Astrocyte of the hippocampus (primary cell): ENCODE data around the gene SRMS.

ENCODE experiments used
- DNase-seq: peaks from one replicate; pipeline ENCODE4 v3.0.0; 2011; ENCODE audit warnings: low read depth, low spot score

SRMS gene

DNA sequence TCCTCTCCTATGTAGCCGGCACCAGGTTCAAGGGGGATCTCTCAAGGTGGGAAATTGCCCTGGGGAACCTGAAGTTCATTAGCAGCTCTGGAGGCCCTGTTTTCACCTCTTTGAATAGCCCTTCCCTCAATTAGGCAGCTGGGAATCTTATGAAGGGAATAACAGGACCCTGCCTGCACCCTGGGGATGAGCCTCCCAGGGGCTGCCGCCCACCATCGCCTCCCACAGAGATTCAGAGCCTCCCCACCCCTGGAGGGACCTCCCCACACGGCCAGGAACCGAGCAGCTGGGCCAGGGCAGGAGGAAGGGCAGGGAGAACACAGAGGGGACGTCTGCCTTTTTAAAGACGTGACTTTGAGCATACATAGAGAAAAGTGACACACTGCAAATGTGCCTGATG is 44.0 kb downstream of the SRMS start:
- DNase-seq = no peak

DNA sequence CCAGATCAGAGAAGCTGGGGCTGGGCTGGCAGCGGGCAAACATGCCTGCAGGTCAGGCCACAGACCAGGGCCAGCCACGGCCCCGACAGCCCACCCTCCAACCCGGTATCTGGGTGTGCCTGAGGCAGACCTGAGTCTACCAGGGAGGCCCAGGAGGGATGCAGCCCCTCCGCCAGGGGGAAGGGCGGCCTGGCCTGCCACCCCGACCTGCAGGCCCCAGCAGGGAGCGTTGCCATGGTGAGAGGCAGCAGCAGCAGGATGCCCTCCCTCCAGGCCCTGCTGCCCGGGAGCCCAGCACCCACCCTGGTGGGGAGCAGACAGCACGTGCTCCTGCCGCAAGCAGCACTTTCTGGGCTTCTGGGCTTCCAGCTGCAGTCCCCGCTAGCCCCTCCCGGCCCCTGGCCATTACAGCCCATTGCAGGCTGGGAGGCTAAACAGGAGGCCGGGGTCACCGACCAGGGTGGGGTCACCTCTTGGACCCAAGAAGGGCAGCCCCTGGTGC is 44.8 kb downstream of the SRMS start:
- no peak for DNase-seq

DNA sequence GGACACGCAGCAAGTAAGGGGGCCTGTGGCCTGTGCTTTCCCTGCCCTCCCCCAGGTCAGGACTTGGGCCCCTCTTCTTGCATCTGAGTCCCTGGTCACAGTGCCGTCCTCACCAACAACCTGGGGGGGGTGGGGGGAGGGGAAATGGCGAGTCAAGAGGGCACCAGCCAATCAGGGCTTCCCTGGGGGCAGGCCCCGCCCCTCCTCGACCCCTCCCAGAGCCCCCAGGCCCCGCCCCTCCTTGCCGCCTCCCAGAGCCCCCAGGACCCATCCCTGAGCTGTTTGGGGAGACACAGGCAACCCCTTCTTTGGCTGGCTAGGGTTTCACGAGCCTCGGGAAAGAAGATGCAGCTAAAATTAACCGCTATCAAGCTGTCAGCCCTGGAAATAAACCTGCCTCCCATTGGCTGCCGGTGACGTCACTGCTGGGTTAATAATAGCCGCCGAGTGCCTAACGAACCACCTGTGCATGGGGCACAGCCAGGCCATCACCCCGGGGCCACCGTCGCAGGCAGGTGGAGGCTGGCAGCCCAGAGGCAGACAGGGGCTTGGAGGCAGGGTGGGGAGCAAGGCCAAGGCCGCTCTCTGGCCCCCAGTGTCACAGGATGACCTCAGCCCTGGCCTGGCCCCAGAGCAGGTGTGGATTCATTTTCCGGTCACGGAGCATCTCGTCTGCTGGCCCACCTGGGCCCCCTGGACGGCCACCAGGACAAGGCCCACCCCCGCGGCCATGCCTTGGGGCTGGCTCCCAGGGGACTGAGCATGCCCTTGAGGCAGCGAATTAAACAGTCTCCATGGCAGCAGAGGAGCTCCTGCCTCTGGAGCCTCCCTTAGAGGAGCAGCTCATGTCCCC is 45.5 kb downstream of the SRMS start:
- DNase-seq = no peak

DNA sequence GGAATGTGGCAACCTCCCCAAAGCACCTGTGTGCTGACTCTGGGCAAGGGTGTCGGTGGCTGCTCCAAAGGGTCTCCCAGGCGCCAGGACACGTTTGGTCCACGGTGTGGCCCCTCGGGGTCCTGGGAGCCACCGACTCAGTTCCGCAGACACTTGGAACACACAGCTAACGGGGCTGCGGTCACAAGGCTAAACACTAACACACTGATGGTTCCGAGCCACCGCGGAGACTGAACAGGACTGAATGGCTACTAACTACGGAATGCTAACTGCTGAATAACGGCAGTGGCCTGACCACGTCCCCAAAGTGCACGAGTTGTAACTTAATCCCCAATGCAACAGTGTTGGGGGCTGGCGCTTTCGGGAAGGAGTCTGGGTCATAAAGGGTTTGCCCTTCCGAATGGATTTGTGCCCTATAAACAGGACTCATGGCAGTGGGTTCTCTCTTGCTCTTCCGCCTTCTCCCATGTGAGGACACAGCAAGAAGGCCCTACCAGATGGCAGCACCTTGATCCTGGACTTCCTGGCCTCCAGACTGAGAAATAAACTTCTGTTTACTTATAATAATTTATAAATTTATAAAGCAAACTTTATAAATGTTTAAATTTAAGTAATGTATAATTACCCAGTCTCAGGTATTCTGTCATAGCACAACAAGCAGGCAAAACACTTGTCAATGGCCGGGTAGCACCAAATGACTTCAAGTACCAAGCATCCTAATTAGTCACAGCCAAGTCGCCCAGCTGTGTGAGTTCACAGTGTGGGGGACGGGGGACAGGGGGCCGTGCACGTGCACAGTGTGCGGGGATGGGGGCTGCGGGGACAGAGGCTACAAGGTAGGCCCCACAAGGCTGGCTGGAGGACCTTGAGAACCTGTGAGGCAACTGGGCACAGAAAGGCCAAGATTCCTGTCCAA is 46.4 kb downstream of the SRMS start:
- no peak for DNase-seq

DNA sequence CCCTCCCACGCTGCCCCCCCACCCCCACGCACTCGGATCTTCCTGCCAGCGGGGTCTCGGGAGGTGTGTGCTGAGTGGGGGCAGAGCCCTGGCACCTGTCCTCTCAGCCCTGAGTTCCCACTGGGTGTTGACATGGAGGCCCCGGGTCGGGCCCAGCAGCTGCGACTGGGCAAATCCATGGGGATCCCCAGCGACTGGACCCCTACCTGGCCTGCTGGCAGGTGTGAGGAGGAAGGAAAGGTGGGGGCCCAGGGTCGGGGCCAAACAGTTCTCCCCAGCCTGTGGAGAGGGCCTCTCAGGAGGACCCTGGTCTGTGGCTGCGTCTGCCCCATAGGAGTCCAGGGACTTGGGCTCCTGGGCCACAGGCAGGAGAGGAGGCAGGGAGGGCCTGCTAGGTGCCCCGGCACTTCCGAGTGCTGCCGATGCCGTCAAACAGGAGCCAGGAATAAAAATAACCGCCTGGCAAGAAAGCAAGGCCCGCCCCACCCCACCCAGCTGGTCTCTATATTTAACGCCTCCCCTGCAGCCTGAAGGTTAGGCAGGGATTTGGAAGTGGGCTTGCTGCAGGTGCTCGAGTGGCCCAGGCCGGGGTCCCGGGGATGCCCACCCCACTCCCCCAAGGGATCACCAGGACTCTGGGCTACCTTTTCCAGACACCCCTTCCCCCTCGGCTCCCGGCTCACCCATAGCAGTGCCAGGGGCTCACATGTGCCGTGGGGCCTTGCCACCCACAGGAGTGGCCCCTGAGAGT is 47.2 kb downstream of the SRMS start:
- no peak for DNase-seq

DNA sequence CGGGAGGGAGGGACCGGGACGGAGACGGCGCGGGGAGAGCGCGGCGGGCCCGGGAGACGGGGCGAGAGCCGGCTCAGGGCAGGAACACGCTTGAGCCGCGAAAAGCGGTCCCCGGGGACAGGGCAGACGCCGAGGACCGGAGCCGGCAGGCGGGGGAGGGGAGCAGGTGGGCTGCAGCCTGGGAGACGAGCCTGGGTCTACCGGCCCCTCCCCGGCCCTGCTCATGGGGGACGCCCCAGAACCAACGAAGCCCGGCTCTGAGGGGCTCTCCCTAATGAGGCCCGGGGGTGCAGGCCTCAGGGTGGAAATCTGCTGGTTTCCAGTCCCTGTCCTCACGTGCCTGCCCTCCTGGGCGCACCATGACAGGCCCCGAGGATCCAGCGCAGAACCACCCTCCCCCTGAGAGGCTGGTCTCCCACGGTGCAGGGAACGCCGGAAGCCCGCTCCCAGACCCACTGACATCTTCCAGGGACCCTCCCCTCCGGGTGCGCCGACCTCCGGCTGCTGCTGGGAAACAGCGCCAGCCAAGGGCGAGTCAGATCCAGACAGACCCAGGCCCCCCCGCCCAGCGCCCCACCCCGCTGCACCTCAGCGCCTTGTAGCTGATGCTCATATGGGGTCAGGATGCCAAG is 48.1 kb downstream of the SRMS start:
- no peak for DNase-seq

DNA sequence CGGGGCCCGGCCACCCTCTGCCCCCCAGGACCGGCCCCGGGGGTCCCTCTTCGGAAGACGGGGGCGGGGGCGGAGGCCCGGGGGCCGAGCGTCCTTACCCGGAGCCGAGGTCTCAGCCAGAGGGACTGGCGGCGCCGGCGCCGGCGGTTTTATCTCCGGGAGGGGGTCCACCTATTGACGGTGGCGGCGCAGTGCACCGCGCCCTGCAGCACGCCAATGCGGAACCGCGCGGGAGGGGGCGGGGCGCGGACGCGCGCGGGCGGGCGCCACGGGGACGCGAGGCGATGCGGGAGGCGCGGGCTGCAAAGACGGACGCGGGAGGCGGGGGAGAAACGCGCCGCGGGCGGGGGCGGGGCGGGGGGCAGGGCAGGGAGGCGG is 48.6 kb downstream of the SRMS start, which contains the start of gene EEF1A2:
Gene EEF1A2, minus strand, starts transcription at position 124 of the 378 bp plus-strand sequence. CDS start 1,320 bp downstream, outside the sequence.
- DNase-seq = peak; percentile 41

DNA sequence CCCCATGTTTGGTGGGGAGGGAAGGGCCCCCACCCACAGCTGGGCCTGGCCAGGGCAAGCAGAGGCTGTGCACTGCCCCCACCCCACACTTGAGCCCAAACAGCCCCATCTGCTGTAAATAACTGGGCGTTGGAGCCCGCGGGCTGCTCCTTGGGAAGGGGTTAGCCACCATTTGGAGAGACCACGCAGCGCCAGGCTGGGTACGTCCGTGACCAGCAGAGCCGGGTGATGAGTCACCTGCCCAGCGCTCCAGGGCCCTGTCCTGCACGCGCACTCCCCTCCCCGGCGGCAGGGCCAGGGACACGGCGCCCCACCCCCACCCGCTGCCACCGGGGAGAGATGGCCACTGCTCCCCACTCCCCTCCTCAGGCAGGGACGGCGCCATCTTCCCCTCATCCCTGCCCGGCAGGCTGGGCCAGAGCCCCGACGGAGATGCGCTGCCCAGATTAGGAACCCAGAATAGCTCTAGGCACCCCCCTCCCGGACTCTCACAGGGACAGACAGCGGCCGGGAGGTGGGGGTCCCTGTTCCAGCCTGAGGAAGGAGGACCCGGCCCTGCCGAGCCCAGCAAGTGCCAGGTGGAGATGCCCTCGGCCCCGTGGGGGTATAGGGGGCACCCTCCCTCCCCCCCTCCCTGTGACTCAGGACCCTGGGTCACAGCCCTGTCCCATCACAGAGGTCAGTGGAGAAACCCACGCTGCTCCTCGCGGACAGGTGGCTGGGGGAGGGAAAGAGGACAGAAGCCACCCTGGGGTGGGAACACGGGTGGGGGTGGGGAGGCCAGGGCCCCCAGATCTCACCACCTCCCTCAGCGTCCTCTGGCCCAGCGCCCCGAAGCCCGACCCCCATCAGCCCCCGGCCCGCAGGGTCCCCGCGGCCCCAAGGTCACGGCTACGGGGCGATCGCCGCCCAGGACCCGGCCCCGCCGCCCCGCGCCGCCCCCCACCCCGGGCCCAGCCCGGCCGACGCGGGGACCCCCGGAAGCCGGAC is 49.3 kb downstream of the SRMS start:
- DNase-seq = peak; percentile 67

DNA sequence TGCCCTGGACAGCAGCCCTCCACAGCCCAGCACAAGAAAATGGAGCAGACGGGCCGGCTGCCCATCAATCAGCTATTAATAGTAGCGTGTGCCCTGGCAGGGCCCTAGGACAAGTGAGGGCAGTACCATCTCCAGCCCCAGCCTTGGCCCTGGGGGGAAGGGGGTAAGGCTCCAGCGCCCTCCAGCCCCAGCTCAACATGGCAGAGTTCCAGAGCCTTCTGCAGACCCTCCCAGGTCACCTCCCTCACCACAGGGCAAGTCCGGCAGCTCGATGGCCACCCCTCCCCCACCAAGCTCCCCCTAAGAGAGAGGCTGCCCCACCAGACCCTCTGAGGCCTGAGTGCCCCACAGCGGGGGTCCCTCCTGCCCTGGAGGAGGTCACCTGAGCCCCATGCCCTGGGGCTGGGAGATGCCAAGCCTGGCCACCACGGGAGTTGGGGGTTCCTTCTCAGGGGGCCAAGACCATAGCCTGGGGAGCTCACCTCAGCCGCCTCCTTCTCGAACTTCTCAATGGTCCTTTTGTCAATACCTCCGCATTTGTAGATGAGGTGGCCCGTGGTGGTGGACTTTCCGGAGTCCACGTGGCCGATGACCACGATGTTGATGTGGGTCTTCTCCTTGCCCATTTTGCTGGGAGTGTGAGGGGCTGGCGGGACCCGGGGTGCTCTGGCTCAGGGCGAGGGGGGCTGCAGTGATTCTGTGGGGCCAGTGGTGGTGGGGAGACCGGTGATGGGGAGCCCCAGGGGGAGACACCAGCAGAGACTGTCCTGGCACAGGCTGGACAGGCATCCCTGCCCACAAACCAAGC is 50.2 kb downstream of the SRMS start:
- DNase-seq = no peak

DNA sequence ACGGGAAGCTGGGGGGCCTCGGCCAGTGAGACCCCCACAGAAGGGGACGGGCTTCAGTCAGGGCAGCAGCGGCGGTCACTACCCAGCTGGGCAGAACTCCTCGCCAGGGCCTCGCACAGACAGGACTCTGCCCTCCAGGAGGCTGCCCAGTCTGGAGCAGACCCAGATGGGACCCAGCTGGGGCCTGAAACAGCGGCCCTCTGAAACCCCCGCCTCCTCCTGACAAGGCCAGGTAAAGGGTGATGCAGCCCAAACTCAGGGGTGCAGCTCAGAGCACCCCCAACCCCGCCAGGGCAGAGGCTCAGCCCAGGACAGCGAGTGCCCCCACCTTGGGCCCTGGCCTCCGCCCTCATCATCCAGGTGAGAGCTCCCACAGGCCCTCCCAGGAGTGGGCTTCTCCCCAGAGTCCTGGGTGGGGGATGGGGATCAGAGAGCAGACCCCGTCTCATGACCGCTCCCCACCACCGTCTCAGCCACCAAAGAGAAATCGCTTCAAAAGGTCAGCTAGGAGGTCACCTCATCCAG is 50.9 kb downstream of the SRMS start:
- no peak for DNase-seq

DNA sequence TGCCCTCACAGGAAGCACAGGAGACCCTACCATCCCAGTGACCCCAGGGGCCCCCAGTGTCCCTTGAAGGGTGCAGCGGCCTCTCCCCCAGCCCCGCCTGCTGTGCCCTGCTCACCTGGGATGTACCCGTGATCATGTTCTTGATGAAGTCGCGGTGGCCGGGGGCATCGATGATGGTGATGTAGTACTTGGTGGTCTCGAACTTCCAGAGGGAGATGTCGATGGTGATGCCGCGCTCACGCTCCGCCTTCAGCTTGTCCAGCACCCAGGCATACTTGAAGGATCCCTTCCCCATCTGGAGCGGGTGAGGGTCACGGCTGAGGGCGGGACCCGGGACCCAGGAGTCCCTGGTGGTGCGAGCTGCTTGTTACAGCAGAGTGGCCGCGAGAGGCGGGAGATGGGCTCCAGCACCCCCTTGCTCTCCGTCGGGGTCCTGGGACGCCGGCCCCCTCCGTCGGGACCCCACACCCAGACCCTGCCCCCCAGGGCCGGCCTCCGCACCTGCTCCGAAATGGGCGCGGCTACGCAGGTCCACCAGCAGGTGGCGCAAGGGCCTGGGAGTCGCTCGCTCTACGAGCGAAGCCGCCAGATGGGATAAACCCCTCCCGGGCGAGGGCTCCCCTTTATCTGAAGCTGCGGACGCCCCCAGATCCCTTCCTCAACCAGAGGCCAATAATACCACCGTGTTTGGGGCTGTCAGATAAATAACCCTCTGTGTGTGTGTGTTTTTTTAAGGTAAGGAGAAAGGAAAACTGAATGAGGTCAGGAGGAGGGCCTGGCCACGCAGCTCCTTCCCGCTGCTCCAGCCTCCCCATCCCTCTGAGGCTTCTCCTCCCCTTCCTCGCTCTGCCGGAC is 51.6 kb downstream of the SRMS start:
- DNase-seq = peak; percentile 71

DNA sequence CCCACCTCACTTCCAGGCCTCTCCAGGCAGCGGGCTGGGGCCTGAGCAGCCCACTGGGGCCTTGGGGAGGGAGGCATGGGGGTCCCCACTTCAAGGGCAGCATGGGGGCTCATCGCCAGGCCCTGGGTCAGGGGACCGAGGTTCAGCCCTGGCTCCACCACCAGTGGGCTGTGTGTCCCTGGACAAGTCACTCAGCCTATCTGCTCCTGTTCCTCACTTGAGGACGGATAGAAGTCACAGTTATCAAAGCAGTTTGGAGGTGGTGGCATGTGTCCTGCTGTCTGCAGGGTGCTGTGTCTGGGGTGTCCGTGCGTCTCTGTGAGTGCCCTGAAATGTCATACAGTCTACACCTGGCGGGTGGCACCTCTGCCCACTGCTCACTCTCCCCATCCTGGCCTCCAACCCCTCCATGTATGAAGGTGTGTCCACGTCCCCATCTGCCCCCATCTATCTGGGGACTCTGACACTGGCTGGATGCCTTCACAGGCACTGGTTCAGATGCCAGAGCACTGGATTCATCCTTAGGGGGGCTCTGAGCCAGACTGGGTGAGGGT is 52.3 kb downstream of the SRMS start:
- DNase-seq = no peak

DNA sequence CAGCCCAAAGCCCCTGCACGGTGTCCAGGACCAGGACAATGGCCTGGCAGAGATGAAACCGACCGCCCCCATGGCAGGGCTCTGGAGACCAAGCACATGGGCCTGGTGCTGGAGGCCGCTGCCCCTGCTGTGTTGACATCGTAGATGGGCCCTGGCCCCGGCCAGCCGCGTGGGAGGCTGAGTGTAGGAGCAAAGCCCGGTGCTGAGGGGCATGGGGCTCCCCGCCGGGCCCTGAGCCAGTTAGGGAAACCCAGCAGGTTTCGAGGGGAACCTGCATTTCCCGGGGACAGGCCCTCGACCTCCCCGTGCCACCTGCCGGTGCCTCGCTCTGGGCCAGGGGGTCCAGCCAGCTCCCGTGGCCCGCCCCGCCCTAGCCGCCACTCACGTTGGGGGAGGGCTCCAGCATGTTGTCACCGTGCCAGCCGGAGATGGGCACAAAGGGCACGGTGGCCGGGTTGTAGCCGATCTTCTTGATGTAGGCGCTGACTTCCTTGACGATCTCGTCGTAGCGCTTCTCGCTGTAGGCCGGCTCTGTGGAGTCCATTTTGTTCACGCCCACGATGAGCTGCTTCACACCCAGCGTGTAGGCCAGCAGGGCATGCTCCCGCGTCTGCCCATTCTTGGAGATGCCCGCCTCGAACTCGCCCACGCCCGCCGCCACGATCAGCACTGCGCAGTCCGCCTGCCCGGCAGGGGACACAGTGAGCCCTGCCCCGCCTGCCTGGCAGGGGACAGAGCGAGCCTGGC is 53.0 kb downstream of the SRMS start:
- DNase-seq = no peak

DNA sequence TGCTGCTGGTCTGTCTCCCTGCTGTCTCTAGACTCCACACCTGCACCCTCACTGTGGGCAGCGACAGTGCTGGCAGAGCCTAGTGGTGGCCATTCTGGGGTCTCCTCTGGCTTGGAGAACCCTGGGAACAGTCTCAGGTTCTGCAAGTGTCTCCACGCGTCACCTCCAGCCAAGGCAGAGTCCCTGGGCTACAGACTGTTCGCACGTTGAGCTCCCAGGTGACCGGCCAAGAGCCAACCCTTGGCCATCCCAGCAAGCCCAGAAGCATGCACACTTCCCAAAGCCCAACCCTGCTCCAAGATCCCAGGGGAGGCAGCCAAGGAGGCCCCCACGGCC is 53.5 kb downstream of the SRMS start:
- DNase-seq = no peak

DNA sequence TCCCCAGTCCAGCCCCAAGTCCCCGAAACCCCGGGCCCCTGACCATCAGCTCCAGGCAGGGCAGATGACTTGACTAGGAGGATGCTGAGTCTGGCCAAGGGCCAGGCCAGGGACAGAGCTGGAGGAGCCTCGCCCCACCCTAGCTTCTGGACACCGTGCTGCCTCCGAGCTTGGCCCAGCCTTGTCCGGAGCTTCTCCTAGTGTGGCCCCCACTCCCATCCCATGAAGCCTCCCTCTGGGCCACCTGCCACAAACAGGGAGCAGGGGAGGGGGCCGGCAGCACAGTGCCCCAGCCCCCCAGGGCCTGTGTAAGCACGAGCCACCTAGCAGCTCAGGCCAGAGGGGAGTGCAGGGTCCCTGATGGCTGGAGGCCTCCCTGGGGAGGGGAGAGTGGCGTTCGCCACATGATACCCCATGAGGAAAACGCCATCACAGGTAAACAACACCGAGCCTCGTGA is 54.0 kb downstream of the SRMS start:
- DNase-seq = no peak

DNA sequence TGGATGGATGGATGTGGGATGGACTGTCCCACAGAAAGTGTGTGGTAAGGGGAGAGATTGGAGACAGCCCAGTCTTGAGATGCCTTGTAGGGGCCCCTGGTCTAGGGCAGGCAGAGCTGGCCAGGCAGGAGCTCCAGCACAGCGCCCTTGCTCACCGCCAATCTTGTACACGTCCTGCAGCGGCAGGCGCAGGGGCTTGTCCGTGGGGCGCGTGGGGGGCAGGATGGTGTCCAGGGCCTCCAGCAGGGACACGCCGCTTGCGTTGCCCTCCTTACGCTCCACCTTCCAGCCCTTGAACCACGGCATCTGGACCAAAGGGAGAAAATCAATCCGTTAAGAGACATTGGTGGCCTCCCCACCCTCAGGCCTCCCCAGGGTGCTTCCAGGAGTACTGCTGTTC is 54.6 kb downstream of the SRMS start:
- no peak for DNase-seq

DNA sequence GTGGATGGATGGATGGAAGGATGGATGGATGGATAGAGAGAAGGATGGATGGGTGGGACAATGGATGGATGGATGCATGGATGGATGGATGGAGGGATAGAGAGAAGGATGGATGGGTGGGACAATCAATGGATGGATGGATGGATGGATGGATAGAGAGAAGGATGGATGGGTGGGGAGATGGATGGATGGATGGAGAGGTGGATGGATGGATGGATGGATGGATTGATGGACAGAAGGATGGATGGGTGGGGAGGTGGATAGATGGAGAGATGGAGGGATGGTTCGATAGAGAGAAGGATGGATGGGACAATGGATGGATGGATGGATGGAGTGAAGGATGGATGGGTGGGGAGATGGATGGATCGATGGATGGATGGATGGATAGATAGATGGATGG is 55.0 kb downstream of the SRMS start:
- DNase-seq = no peak
